GM18517 (cell line): ENCODE measurements around the gene NAPG.
"Not testable (repeated sequence)": the region's sequence is repeated elsewhere in the genome, so short reads cannot be mapped to it uniquely, and the experiment has no call there.

Experiments used
- ATAC-seq: cut with Tn5 transposase; IDR thresholded peaks from one replicate; pipeline ENCODE4 v1.9.1; 2021; ENCODE audit warnings: mild to moderate bottlenecking, moderate library complexity; ENCODE audit not compliant: unreplicated experiment

The NAPG gene

DNA sequence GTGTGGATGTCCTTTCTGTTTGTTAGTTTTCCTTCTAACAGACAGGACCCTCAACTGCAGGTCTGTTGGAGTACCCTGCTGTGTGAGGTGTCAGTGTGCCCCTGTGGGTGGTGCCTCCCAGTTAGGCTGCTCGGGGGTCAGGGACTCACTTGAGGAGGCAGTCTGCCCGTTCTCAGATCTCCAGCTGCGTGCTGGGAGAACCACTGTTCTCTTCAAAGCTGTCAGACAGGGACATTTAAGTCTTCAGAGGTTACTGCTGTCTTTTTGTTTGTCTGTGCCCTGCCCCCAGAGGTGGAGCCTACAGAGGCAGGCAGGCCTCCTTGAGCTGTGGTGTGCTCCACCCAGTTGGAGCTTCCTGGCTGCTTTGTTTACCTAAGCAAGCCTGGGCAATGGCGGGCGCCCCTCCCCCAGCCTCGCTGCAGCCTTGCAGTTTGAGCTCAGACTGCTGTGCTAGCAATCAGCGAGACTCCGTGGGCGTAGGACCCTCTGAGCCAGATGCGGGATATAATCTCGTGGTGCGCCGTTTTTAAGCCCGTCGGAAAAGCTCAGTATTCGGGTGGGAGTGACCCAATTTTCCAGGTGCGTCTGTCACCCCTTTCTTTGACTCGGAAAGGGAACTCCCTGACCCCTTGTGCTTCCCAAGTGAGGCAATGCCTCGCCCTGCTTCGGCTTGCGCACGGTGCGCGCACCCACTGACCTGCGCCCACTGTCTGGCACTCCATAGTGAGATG is 52.2 kb downstream of the NAPG start:
- not testable (repeated sequence) for ATAC-seq

- ATAC-seq, result not testable (repeated sequence)
Observed at GRCh38 chr18:10578573-10578899, 52.7 kb downstream of the NAPG start.

GRCh38 chr18:10579079-10579867 is 53.4 kb downstream of the NAPG start:
- ATAC-seq, result no peak

DNA sequence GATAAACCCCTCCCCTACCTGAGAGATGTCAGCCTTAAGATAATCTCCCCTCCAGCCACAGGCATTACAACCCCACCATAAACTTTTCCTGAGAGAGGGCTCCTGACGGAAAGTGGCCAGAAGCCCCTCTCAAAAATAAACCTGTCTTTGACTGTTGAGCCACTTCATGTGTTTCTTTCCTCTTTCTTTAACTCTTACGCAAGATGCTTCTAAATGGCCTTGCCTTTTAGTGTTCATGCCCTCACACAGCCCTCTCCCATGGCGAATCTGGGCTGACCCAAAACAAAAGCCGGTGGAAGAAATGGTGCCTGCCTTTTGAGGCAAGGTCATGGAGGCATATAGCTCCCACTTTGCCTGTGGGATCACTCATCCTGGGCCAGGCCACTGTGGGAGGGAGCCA is 54.4 kb downstream of the NAPG start:
- no peak for ATAC-seq

DNA sequence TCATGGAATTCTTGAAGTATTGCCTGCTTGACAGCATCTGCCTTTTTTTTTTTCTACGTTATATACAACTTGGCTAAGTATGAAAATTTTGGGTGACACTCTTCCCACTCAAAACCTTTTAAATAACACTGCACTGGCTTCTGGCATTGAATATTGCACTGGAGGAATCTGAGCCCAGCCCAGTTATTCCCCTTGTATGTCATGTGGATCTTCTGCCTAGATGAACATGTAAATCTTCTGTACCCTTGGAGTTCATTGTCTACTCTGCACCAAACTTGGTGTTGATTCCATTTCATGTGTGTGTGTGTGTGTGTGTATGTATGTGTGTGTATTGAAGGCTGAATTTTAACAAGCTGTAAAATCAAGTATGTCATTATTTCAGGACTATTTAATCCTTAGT is 59.4 kb downstream of the NAPG start:
- no peak for ATAC-seq

DNA sequence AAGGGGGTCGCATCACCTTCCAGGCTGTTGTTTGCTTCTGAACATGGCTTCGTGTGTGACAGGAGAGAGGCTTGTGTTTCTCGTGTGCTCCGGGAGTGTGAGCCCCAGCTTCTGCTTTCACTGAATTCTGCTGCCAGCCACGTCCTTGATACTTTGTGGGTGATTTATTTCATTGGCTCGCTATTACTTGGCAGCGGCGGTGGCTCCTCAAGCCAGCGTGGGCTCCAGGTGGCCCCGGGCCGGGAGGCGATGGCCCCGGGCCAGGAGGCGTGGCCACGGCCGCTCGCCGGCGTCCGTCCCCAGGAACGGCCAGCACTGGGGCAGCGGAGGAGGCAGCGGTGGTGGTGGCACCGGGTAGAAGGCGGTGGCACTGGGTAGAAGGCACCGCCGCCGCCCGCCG is 63.1 kb downstream of the NAPG start:
- no peak for ATAC-seq

DNA sequence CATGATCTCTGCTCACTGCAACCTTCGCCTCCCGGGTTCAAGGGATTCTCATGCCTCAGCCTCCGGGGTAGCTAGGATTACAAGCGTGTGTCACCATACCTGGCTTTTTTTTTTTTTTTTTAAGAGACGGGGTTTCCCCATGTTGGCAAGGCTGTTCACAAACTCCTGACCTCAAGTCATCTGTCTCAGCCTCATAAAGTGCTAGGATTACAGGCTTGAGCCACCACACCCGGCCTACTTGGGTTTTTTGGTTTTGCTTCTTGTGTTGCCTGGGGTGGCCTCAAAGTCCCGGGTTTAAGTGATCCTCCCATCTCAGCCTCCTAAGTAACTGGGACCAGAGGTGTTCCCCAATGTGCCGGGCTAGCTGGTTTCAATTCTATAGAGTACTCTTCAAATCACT is 64.6 kb downstream of the NAPG start:
- ATAC-seq, result no peak

- no peak for ATAC-seq
Observed at GRCh38 chr18:10591896-10592295, 66.1 kb downstream of the NAPG start.

DNA sequence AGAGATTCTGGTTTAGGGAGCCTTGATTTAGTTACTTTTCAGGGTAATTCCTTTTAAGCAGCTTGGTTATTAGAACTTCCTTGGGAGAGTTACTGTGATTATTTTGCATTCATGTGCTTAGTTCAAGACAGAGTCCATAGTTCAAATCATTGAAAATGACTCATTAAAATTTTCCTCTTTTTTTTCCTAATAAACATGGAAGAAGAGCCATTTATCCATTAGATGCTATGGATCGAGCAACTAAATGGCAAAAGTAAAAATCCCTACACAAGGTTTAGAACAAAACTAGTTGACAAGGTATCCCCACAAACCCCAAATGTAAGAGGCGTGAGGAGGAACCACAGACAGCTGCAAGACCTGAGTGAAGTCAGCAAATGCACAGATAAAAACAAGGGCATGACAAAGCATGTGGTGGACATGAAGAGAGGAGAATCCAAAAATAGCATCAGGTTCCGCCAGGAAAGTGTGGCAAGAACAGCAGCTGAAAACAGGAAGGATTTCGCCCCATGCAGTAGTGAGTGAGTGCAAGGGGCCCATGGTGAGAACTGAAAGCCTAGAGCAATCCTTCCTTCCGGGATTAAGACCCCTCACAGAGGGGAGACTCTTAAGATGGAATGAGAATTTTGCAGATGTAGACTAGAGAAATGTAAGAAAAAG is 67.7 kb downstream of the NAPG start:
- ATAC-seq, result not testable (repeated sequence)

DNA sequence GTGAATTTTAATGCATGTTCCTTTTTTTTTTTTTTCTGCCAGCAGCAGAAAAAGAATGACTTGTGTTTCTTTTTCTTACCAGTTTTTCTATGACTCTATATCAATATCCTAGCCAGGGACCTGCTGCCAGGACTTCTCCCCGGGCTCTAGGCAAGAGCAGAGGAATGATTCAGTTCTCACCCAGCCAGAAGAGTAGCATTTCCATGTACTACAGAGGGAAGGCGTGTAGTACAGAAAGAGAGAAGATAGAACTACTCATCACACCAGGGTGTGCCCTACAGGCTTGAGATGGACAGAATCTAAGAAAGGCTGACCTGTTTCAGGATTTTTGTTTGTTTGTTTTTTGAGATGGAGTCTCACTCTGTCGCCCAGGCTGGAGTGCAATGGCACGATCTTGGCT is 70.1 kb downstream of the NAPG start:
- ATAC-seq, result not testable (repeated sequence)

DNA sequence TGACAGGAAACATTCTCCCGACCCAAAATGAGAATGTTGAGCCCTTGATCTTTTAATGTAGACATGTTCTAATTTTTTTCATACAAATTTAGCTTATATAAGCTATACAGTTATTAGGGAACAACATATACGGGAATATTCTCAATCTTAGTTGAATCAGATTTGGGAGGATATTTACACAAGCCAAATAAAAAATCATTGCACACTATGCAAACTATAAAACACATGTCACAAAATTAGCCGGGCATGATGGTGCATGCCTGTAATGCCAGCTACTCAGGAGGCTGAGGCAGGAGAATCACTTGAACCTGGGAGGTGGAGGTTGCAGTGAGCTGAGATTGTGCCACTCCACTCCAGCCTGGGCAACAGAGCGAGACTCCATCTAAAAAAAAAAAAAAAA is 71.9 kb downstream of the NAPG start:
- not testable (repeated sequence) for ATAC-seq

DNA sequence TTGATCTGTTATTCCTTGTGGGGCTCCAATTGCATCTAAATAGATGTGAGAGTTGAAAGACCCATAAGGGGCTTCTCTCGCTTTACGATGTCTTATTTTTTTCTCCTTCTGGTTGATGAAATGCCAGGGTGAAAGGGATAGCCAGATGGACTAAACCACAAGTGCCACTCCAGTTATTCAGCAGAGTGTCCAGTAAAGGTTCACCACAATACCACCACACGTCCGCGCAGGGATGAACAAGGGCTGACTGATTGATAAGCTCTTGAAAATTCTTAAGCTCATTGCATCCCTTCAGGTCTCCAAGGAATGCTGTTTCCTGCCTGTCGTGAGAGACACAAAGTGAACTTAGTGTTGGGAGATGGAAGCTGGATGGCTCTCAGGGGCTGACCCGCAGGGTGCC is 74.9 kb downstream of the NAPG start:
- ATAC-seq, result not testable (repeated sequence)
